H1 (cell line): ENCODE data around the gene DEPDC1. TPM values are rescaled to one million over a fixed set of nuclear protein-coding genes. Genes with fewer than 3 reads are reported as not detected.

Experiments used
- CHD7 ChIP-seq: fragments of 300-600 bp; sonication (generic); IDR thresholded peaks from 2 replicates; pipeline ENCODE4 v1.7.1; 2012; ENCODE audit warnings: low read length, moderate library complexity, mild to moderate bottlenecking, inconsistent platforms; ENCODE audit not compliant: insufficient replicate concordance
- POU5F1 ChIP-seq: IDR thresholded peaks from 2 replicates; pipeline ENCODE4 v1.6.1; 2011; ENCODE audit warnings: low read depth, mild to moderate bottlenecking, low read length, moderate library complexity
- SP2 ChIP-seq: IDR thresholded peaks from 2 replicates; pipeline ENCODE4 v1.6.1; 2012; ENCODE audit warnings: mild to moderate bottlenecking, low read length, inconsistent platforms
- polyA plus RNA-seq, 7 experiments: library from polyadenylated mRNA; depleted of rRNA in 3 of 7; stranded (reverse) in 5 of 7; unstranded in 2 of 7; fragments of >200 nt in 5 of 7; fragments of 200-250 nt in 2 of 7; gene quantifications; 1 replicate in 5 of 7; 2 replicates in 1 of 7; 4 replicates in 1 of 7; pipeline versions ENCODE4 v1.2.1 to v1.2.3, GENCODE V29; 2011 to 2013; ENCODE audit warnings: missing spikeins in 2 of 7, mixed read lengths in 2 of 7
- total RNA-seq: library from RNA; stranded (reverse); fragmentation: NEBNext Ultra II Directional; extraction: Animal tissue kit (Norgen Biotek cat#: 25700); gene quantifications from 2 replicates; pipeline ENCODE4 v1.2.1, GENCODE V29; 2021

The DEPDC1 gene
- total and polyA plus RNA-seq, 2 of the 8 experiments (the other 6 are each of a cell fraction or from before 2014, with no cell fraction given), result 5.5 to 46.5 TPM

- TF ChIP-seq CHD7, result no peak
- TF ChIP-seq POU5F1, result no peak
- no peak for TF ChIP-seq SP2
Measured at GRCh38 chr1:68511254-68511653, 14.4 kb upstream of the DEPDC1 start (continued).
